ENCODE measurements around the gene ZNF780B.

The ZNF780B gene

GRCh38 chr19:40023969-40024368 is 32.1 kb downstream of the ZNF780B start:
- in situ Hi-C loops (cut with MboI; ENCODE audit: low sequenced_read_pairs), result no loop called here
- no peaks in the 10 kb centered on the region for H3K27me3 ChIP-seq (ENCODE audit: low read depth)
- H3K9me3 ChIP-seq, result peaks cover 10% of the 10 kb centered on the region
- H3K4me1 ChIP-seq, result no peaks in the 10 kb centered on the region; the same call in 1 of the 2 replicates
- DNase-seq (ENCODE audit: low spot score in 2 of 2), result no peak
- no peak overlapping the region for H3K4me3 ChIP-seq
- H3K36me3 ChIP-seq (replicated peaks), result no peaks in the 10 kb centered on the region

GRCh38 chr19:40013991-40014390 is 42.0 kb downstream of the ZNF780B start:
- H3K9me3 ChIP-seq, result peaks cover 5% of the 10 kb centered on the region; the same call in 1 of the 2 replicates
- in situ Hi-C loops (cut with MboI; ENCODE audit: low sequenced_read_pairs), result no loop called here
- DNase-seq (ENCODE audit: low spot score in 2 of 2), result no peak
- no peak overlapping the region for H3K4me3 ChIP-seq
- H3K27me3 ChIP-seq (ENCODE audit: low read depth), result no peaks in the 10 kb centered on the region
- H3K36me3 ChIP-seq (replicated peaks), result peaks cover 5% of the 10 kb centered on the region; the same call in 1 of the 2 replicates
- H3K4me1 ChIP-seq, result no peaks in the 10 kb centered on the region

- Histone ChIP-seq H3K27me3 (ENCODE audit: low read depth) (no peaks in the 10 kb centered on the region), H3K9me3 (peaks cover 5% of the 10 kb centered on the region; the same call in 1 of the 2 replicates), H3K4me1 (no peaks in the 10 kb centered on the region), H3K36me3 (replicated peaks) (no peaks in the 10 kb centered on the region; the same call in 1 of the 2 replicates), H3K4me3 (no peak overlapping the region)
- in situ Hi-C loops (cut with MboI; ENCODE audit: low sequenced_read_pairs), result no loop called here
- no peak for DNase-seq (ENCODE audit: low spot score in 2 of 2)
Observed at GRCh38 chr19:40009674-40010073, 46.4 kb downstream of the ZNF780B start.

- H3K4me1 ChIP-seq, result no peaks in the 10 kb centered on the region
- H3K9me3 ChIP-seq, result no peaks in the 10 kb centered on the region
- no peaks in the 10 kb centered on the region; the same call in 1 of the 2 replicates for H3K36me3 ChIP-seq (replicated peaks)
- no peak overlapping the region for H3K4me3 ChIP-seq
- no peaks in the 10 kb centered on the region for H3K27me3 ChIP-seq (ENCODE audit: low read depth)
- no peak for DNase-seq (ENCODE audit: low spot score in 2 of 2)
- in situ Hi-C loops (cut with MboI; ENCODE audit: low sequenced_read_pairs), result no loop called here
Observed at GRCh38 chr19:40006273-40006691, 49.7 kb downstream of the ZNF780B start.

- no peaks in the 10 kb centered on the region for H3K9me3 ChIP-seq
- H3K4me1 ChIP-seq, result no peaks in the 10 kb centered on the region
- in situ Hi-C loops (cut with MboI; ENCODE audit: low sequenced_read_pairs), result no loop called here
- no peaks in the 10 kb centered on the region; the same call in 1 of the 2 replicates for H3K36me3 ChIP-seq (replicated peaks)
- no peaks in the 10 kb centered on the region for H3K27me3 ChIP-seq (ENCODE audit: low read depth)
- H3K4me3 ChIP-seq, result no peak overlapping the region
- no peak for DNase-seq (ENCODE audit: low spot score in 2 of 2)
Observed at GRCh38 chr19:40005691-40006272, 50.2 kb downstream of the ZNF780B start.

GRCh38 chr19:39998501-39998900 is 57.5 kb downstream of the ZNF780B start:
- Histone ChIP-seq H3K9me3 (peaks cover 8% of the 10 kb centered on the region; the same call in 1 of the 2 replicates), H3K4me1 (0 out of 2 replicates have a peak, but pooled peaks cover 4% of the 10 kb centered on the region), H3K27me3 (ENCODE audit: low read depth) (no peaks in the 10 kb centered on the region), H3K36me3 (replicated peaks) (no peaks in the 10 kb centered on the region), H3K4me3 (no peak overlapping the region)
- in situ Hi-C loops (cut with MboI; ENCODE audit: low sequenced_read_pairs), result no loop called here
- DNase-seq (ENCODE audit: low spot score in 2 of 2), result no peak

GRCh38 chr19:39997638-39998216 is 58.3 kb downstream of the ZNF780B start:
- Histone ChIP-seq H3K9me3 (peaks cover 8% of the 10 kb centered on the region; the same call in 1 of the 2 replicates), H3K4me3 (peak overlapping the region; percentile 58), H3K4me1 (0 out of 2 replicates have a peak, but pooled peaks cover 4% of the 10 kb centered on the region), H3K36me3 (replicated peaks) (no peaks in the 10 kb centered on the region), H3K27me3 (ENCODE audit: low read depth) (no peaks in the 10 kb centered on the region)
- in situ Hi-C loops (cut with MboI; ENCODE audit: low sequenced_read_pairs), result no loop called here
- no peak for DNase-seq (ENCODE audit: low spot score in 2 of 2)

- Histone ChIP-seq H3K4me3 (peak within 1 kb of the TSS; percentile 58), H3K27me3 (ENCODE audit: low read depth) (no peaks in the 10 kb centered on the region), H3K9me3 (peaks cover 8% of the 10 kb centered on the region; the same call in 1 of the 2 replicates), H3K4me1 (0 out of 2 replicates have a peak, but pooled peaks cover 4% of the 10 kb centered on the region), H3K36me3 (replicated peaks) (no peaks in the 10 kb centered on the region)
- in situ Hi-C loops (cut with MboI; ENCODE audit: low sequenced_read_pairs), result no loop called here
- peak; percentile 77 to 90 for DNase-seq (ENCODE audit: low spot score in 2 of 2)
Observed at GRCh38 chr19:39996811-39997637, 59.0 kb downstream of the ZNF780B start, which contains the start of gene ZNF546. TSS of gene ZNF546 (plus strand) at chr19:39997060. CDS start at chr19:39998327, 1,267 bp downstream.

GRCh38 chr19:39996218-39996810 is 59.7 kb downstream of the ZNF780B start:
- Histone ChIP-seq H3K27me3 (ENCODE audit: low read depth) (no peaks in the 10 kb centered on the region), H3K9me3 (peaks cover 8% of the 10 kb centered on the region; the same call in 1 of the 2 replicates), H3K4me3 (peak overlapping the region; percentile 58), H3K4me1 (0 out of 2 replicates have a peak, but pooled peaks cover 4% of the 10 kb centered on the region), H3K36me3 (replicated peaks) (no peaks in the 10 kb centered on the region)
- in situ Hi-C loops (cut with MboI; ENCODE audit: low sequenced_read_pairs), result no loop called here
- peak; percentile 14 to 35 for DNase-seq (ENCODE audit: low spot score in 2 of 2)

GRCh38 chr19:39995794-39996193 is 60.2 kb downstream of the ZNF780B start:
- no peaks in the 10 kb centered on the region for H3K27me3 ChIP-seq (ENCODE audit: low read depth)
- DNase-seq (ENCODE audit: low spot score in 2 of 2), result no peak
- peak overlapping the region; percentile 58 for H3K4me3 ChIP-seq
- H3K4me1 ChIP-seq, result 0 out of 2 replicates have a peak, but pooled peaks cover 4% of the 10 kb centered on the region
- peaks cover 8% of the 10 kb centered on the region; the same call in 1 of the 2 replicates for H3K9me3 ChIP-seq
- in situ Hi-C loops (cut with MboI; ENCODE audit: low sequenced_read_pairs), result no loop called here
- no peaks in the 10 kb centered on the region for H3K36me3 ChIP-seq (replicated peaks)

- no peaks in the 10 kb centered on the region for H3K36me3 ChIP-seq (replicated peaks)
- H3K9me3 ChIP-seq, result peaks cover 8% of the 10 kb centered on the region; the same call in 1 of the 2 replicates
- no peak overlapping the region for H3K4me3 ChIP-seq
- in situ Hi-C loops (cut with MboI; ENCODE audit: low sequenced_read_pairs), result no loop called here
- 0 out of 2 replicates have a peak, but pooled peaks cover 4% of the 10 kb centered on the region for H3K4me1 ChIP-seq
- no peak for DNase-seq (ENCODE audit: low spot score in 2 of 2)
- no peaks in the 10 kb centered on the region for H3K27me3 ChIP-seq (ENCODE audit: low read depth)
Observed at GRCh38 chr19:39994361-39994760, 61.7 kb downstream of the ZNF780B start.

GRCh38 chr19:39993605-39994004 is 62.4 kb downstream of the ZNF780B start:
- in situ Hi-C loops (cut with MboI; ENCODE audit: low sequenced_read_pairs), result no loop called here
- DNase-seq (ENCODE audit: low spot score in 2 of 2), result no peak

GRCh38 chr19:39987596-39987995 is 68.4 kb downstream of the ZNF780B start:
- no peak for DNase-seq (ENCODE audit: low spot score in 2 of 2)
- no peaks in the 10 kb centered on the region for H3K4me1 ChIP-seq
- H3K36me3 ChIP-seq (replicated peaks), result peaks cover 13% of the 10 kb centered on the region
- in situ Hi-C loops (cut with MboI; ENCODE audit: low sequenced_read_pairs), result no loop called here
- H3K4me3 ChIP-seq, result no peak overlapping the region
- H3K27me3 ChIP-seq (ENCODE audit: low read depth), result no peaks in the 10 kb centered on the region
- peaks cover 6% of the 10 kb centered on the region for H3K9me3 ChIP-seq

More at GRCh38 chr19:39993605-39994004, 62.4 kb downstream of the ZNF780B start:
- H3K4me3 ChIP-seq, result no peak overlapping the region
- H3K4me1 ChIP-seq, result 0 out of 2 replicates have a peak, but pooled peaks cover 4% of the 10 kb centered on the region
- H3K9me3 ChIP-seq, result peaks cover 8% of the 10 kb centered on the region; the same call in 1 of the 2 replicates
- H3K36me3 ChIP-seq (replicated peaks), result 0 out of 2 replicates have a peak, but pooled peaks cover under 1% of the 10 kb centered on the region
- no peaks in the 10 kb centered on the region for H3K27me3 ChIP-seq (ENCODE audit: low read depth)

Measured in HAP-1 (cell line).